Mucosa of gallbladder (tissue), 1 donor: ENCODE data around the gene STING1. TPM values are rescaled to one million over a fixed set of nuclear protein-coding genes. Genes with fewer than 3 reads are reported as not detected.
A peak's percentile ranks its signal among the peaks of the same experiment; 100 is the strongest.

Experiments
- DNase-seq: peaks from one replicate; pipeline ENCODE4 v3.0.0-alpha.2; 2020; ENCODE audit warnings: low spot score
- total RNA-seq: library from RNA; stranded (reverse); gene quantifications from one replicate; pipeline ENCODE4 v1.2.1, GENCODE V29; 2021
- donor health status: DM: no; HTN: no; CAD: no.

The STING1 gene
- total RNA-seq, 1 donor from 2014 or later: 35.3 TPM

GRCh38 chr5:139468421-139468931 is 14.1 kb downstream of the STING1 start:
- DNase-seq: no peak

- DNase-seq: no peak
These were observed 19.8 kb downstream of the STING1 start, which contains the start of gene ECSCR for GRCh38 chr5:139462586-139463276. ECSCR (minus strand) TSS chr5:139462743; CDS start chr5:139462670, 73 bp downstream.

GRCh38 chr5:139461698-139462097 is 20.9 kb downstream of the STING1 start:
- DNase-seq: no peak

GRCh38 chr5:139461176-139461575 is 21.4 kb downstream of the STING1 start:
- no peak for DNase-seq

GRCh38 chr5:139460455-139460854 is 22.1 kb downstream of the STING1 start:
- no peak for DNase-seq

GRCh38 chr5:139459451-139459934 is 23.1 kb downstream of the STING1 start:
- no peak for DNase-seq

- DNase-seq: peak; percentile 67
These were observed 23.8 kb downstream of the STING1 start for GRCh38 chr5:139458580-139459407.

GRCh38 chr5:139457653-139458306 is 24.8 kb downstream of the STING1 start:
- no peak for DNase-seq

GRCh38 chr5:139457241-139457640 is 25.3 kb downstream of the STING1 start:
- DNase-seq: no peak

- no peak for DNase-seq
These were observed 25.8 kb downstream of the STING1 start for GRCh38 chr5:139456776-139457175.

GRCh38 chr5:139454568-139455290 is 27.8 kb downstream of the STING1 start:
- DNase-seq: no peak

- DNase-seq: no peak
These were observed 28.6 kb downstream of the STING1 start for GRCh38 chr5:139453683-139454567.

GRCh38 chr5:139451878-139452660 is 30.5 kb downstream of the STING1 start:
- DNase-seq: no peak

- DNase-seq: no peak
These were observed 31.4 kb downstream of the STING1 start for GRCh38 chr5:139451176-139451575.

- DNase-seq: no peak
These were observed 35.4 kb downstream of the STING1 start for GRCh38 chr5:139446956-139447779.

GRCh38 chr5:139445325-139446170 is 37.0 kb downstream of the STING1 start:
- no peak for DNase-seq

GRCh38 chr5:139443831-139444453 is 38.6 kb downstream of the STING1 start:
- no peak for DNase-seq
